Skin epidermis (tissue), 12 donors: ENCODE results near the gene DNASE1L3.
"Not testable (repeated sequence)": the region's sequence is repeated elsewhere in the genome, so short reads cannot be mapped to it uniquely, and the experiment has no call there.

Experiments used
- H3K27ac ChIP-seq, 21 experiments: fragments of 200-600 bp; sonication (generic) in 11 of 21; one replicate each; pipeline ENCODE4 v1.5.0; 2020; ENCODE audit warnings: mild to moderate bottlenecking in 3 of 21, inconsistent platforms in 2 of 21, moderate library complexity in 2 of 21
- H3K4me3 ChIP-seq, 7 experiments: fragments of 200-600 bp; sonication (generic) in 2 of 7; one replicate each; pipeline ENCODE4 v1.5.0; 2020; ENCODE audit warnings: inconsistent platforms in 2 of 7, mild to moderate bottlenecking in 2 of 7, moderate library complexity in 1 of 7

Gene DNASE1L3, protein sequence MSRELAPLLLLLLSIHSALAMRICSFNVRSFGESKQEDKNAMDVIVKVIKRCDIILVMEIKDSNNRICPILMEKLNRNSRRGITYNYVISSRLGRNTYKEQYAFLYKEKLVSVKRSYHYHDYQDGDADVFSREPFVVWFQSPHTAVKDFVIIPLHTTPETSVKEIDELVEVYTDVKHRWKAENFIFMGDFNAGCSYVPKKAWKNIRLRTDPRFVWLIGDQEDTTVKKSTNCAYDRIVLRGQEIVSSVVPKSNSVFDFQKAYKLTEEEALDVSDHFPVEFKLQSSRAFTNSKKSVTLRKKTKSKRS

DNA sequence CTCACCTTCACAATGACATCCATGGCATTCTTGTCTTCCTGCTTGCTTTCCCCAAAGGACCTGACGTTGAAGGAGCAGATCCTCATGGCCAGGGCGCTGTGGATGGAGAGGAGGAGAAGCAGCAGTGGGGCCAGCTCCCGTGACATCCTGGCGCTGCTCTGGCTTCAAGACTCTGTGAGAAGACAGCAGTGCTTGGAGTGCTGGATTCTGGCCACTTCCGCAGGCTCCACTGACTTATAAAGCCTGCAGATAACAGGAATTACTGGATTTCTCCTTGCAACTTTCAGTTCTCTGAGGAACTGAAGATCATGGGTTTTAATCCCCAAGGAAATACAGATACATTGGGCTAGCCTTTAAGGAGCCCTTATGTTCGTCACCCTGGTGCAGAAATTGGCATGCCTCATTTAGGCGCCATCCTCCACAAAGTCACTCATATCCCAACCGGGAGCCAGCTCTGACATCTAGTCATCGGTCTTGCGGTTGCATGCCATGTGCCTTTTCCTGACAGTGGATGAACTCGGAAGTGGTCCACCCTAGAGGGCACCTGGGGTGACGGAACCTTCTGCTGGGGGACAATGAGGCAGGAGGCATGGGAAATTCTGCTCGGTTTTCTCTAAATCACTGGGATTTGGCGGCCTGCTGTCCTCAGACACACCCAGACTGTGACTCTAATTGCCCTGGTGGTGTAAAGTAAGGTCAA lies at the start of gene DNASE1L3:
DNASE1L3 (minus strand) TSS at position 212 of the 700 bp plus-strand sequence; CDS start at position 146, 66 bp downstream.
- no peak within 1 kb of the TSS for H3K4me3 ChIP-seq
- H3K27ac ChIP-seq = peak within 1 kb of the TSS in 1 of 21 experiments; percentile 38

GRCh38 chr3:58260261-58260731 lies 49.5 kb upstream of the DNASE1L3 start:
- Histone ChIP-seq H3K4me3 (no peak overlapping the region), H3K27ac (peak overlapping the region in 1 of 21 experiments; percentile 40)

DNA sequence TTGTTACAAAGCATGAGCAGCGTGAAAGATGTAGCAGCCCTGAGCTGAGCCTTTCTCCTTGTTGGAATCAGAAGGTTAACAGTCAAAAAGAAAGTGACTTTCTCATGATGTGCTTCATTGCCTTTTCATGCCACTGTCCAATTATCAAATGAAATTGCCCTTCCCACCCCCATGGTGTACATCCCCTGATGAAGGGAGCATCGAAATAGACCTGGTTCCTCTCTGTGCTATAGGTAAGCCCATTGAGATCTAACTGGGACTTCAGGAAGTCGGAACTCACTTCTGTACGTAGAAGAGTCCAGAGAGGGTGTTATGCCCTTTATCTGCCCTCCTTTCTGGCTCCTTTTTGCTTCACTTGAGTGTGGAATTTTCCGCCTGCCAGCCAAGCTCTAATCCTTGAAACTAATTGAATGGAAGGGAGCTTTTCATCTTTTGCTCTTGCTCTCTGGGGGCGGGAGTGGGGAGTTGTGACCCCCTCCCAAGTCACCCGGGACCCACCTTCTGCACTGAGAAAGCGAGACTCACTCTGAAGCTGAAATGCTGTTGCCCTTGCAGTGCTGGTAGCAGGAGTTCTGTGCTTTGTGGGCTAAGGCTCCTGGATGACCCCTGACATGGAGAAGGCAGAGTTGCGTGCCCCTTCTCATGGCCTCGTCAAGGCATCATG lies 47.8 kb upstream of the DNASE1L3 start:
- Histone ChIP-seq H3K27ac (no peak overlapping the region), H3K4me3 (no peak overlapping the region)

- Histone ChIP-seq H3K27ac (no peak overlapping the region), H3K4me3 (no peak overlapping the region)
Observed at GRCh38 chr3:58256511-58256910, 45.7 kb upstream of the DNASE1L3 start.

- H3K27ac ChIP-seq = no peak overlapping the region
- H3K4me3 ChIP-seq = no peak overlapping the region
Observed at GRCh38 chr3:58256061-58256460, 45.3 kb upstream of the DNASE1L3 start.

GRCh38 chr3:58254144-58254543 lies 43.4 kb upstream of the DNASE1L3 start:
- Histone ChIP-seq H3K4me3 (no peak overlapping the region), H3K27ac (no peak overlapping the region)

DNA sequence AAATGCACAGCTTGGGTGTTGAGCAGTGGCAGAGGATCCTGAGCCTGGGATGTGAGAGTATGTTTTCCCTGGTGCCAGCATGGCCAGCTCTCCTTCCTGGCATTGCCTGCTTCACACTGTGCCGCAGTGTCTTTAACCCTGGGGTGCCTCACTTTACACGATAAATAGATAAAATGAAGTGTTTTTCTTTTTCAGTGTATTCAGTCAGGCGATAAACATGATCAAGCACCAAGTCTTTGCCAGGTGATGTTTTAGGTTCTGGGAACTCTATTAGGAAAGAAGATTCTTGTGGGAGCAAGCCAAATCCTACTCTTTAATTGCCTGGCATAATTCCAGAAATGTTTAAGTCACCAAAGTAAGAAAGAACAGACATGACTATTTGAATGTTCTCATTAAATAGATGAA lies 40.9 kb upstream of the DNASE1L3 start:
- Histone ChIP-seq H3K27ac (peak overlapping the region in 2 of 21 experiments; percentile 4 to 22), H3K4me3 (no peak overlapping the region)

- no peak overlapping the region for H3K4me3 ChIP-seq
- peak overlapping the region in 6 of 21 experiments; percentile 3 to 66 (median 26) for H3K27ac ChIP-seq
Observed at GRCh38 chr3:58250093-58250707, 39.4 kb upstream of the DNASE1L3 start.

DNA sequence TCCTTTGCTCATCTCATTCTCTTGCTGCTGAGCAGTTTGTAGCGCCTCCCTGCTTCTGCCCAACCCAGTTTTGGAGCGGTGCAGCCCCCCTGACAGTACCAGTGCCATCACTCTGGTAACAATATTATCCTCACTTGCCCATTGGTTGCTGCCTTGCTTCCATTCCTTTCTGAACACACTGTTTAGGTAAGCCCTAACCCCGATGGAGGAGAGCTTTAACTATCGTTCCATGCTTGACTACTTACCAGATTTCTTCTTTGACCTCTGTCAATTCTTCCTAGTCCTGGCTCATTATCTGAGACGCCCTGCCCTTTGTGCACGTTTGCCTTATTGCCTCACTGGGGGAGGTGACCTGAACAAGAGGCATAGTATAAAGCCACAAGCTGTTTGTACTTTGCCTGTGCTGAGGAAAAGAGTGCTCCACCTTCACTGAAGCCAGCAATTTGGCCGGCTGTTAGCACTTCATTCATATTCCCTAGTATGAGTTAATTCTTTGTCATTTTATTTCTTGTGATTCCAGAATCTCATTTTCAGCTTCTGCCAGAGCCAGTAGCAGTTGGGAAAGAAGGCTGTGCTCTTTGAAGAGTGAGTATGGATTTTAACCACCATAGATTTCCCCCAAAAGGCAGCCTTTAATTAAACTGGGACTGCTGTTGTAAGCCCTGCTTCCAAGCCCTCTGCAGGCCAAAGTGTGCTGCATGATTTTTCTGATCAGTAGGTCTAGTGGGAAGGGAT lies 38.8 kb upstream of the DNASE1L3 start:
- H3K4me3 ChIP-seq = no peak overlapping the region
- H3K27ac ChIP-seq = peak overlapping the region in 7 of 21 experiments; percentile 1 to 66 (median 28)

DNA sequence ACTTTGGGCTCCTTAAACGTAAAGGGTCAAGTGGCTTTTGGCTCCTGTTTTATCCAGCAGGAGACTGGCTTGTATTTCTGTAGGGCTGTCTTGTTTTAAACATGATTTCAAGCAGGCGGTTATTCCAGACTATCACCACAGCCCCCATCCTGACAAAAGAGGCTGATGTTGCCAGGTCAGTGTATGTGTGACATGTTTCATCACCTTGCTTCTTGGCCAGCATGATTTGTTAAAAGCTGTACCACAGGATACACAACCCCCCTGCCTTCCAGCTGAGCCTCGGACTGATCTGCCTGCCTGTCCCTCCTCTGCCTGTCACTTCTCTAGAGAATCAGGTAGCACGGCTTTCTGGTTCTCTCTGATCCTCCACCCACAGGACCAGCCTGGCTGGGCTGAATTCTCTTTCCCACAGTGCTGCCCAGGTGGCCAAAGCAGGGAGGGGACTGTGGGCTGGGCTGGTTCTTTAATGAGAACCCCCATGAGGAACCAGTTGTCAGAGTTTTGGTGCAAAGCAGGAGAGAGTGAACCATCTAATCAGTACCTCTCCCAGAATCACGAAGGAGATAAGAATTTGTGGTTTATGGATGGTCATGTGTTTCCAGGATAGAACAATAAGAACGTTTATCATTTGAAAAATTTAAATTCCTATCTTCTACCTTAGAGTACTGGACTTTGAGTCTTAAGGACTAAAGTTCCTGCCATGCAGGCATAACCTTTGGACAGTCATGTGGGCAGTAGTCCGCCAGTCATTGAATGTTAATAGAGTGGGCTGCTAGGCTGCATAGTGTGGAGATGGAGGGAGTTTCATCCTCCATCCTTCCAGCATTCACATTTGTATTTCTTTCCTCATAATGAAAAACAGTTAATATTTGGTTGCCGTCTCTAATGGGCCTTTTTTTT lies 35.6 kb upstream of the DNASE1L3 start:
- H3K4me3 ChIP-seq = no peak overlapping the region
- peak overlapping the region in 1 of 21 experiments; percentile 1 for H3K27ac ChIP-seq

DNA sequence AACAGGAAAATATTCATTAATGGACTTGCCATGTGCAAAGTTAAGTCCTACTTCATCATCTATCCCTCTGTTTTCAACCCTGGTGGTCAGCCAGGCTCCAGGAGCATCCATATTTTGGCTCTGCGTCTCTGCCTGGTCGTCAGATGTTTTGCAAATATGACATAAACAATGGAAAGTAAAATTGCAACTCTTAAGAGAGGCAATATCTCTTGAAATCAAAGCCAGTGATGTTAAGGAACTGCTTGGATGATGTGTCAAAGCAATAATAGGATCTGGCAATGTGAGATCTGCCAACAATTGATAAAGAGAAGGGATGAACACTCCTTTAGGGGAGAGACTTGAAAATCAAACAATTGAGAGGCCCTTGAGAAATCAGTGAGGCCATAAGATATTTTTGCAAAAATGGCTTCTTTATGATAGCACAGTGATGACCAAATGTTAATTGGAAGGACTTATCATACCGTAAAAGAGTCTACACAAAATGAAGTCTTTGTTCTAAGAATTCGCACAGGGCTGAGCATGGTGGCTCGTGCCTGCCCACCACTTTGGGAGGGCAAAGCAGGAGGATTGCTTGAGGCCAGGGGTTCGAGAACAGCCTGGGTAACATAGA lies 33.3 kb upstream of the DNASE1L3 start:
- no peak overlapping the region for H3K27ac ChIP-seq
- H3K4me3 ChIP-seq = no peak overlapping the region

GRCh38 chr3:58242860-58243259 lies 32.1 kb upstream of the DNASE1L3 start:
- not testable (repeated sequence) for H3K27ac ChIP-seq, H3K4me3 ChIP-seq

- Histone ChIP-seq H3K4me3 (no peak overlapping the region), H3K27ac (peak overlapping the region in 4 of 21 experiments; percentile 4 to 51 (median 30))
Observed at GRCh38 chr3:58242340-58242739, 31.6 kb upstream of the DNASE1L3 start.

GRCh38 chr3:58241306-58242044 lies 30.7 kb upstream of the DNASE1L3 start:
- H3K27ac ChIP-seq = peak overlapping the region in 5 of 21 experiments; percentile 4 to 47 (median 13)
- H3K4me3 ChIP-seq = no peak overlapping the region

GRCh38 chr3:58238830-58239229 lies 28.1 kb upstream of the DNASE1L3 start:
- Histone ChIP-seq H3K4me3 (peak overlapping the region in 6 of 7 experiments; percentile 60 to 94 (median 84)), H3K27ac (no peak overlapping the region)

- Histone ChIP-seq H3K4me3 (peak overlapping the region; percentile 60 to 96 (median 87)), H3K27ac (peak overlapping the region; percentile 26 to 90 (median 77))
Observed at GRCh38 chr3:58237941-58238681, 27.3 kb upstream of the DNASE1L3 start.
